H1 (cell line): ENCODE data around the gene CSDE1. TPM values are rescaled to one million over a fixed set of nuclear protein-coding genes. Genes with fewer than 3 reads are reported as not detected.

Experiments
- ATF2 ChIP-seq: IDR thresholded peaks from 2 replicates; pipeline ENCODE4 v1.6.1; 2012; ENCODE audit warnings: low read length, inconsistent platforms
- CHD2 ChIP-seq: IDR thresholded peaks from 2 replicates; pipeline ENCODE4 v1.6.1; 2012; ENCODE audit warnings: low read length, improper control_type of control experiment
- CHD7 ChIP-seq: fragments of 300-600 bp; sonication (generic); IDR thresholded peaks from 2 replicates; pipeline ENCODE4 v1.7.1; 2012; ENCODE audit warnings: low read length, moderate library complexity, mild to moderate bottlenecking, inconsistent platforms; ENCODE audit not compliant: insufficient replicate concordance
- CREB1 ChIP-seq: IDR thresholded peaks from 2 replicates; pipeline ENCODE4 v1.6.1; 2012; ENCODE audit warnings: inconsistent platforms
- CTBP2 ChIP-seq: IDR thresholded peaks from 2 replicates; pipeline ENCODE4 v1.7.0; 2011; ENCODE audit warnings: borderline replicate concordance, mild to moderate bottlenecking, moderate library complexity, mixed read lengths, low read length; ENCODE audit not compliant: insufficient read depth, insufficient read length
- KDM1A ChIP-seq: fragments of 200-600, 300-600 bp; sonication (generic); IDR thresholded peaks from 2 replicates; pipeline ENCODE4 v1.7.1; 2016; ENCODE audit warnings: mild to moderate bottlenecking, low read length, borderline replicate concordance
- NANOG ChIP-seq: IDR thresholded peaks from 2 replicates; pipeline ENCODE4 v1.6.1; 2011; ENCODE audit warnings: low read length, low read depth, mild to moderate bottlenecking, inconsistent platforms; ENCODE audit not compliant: insufficient read depth, poor library complexity, severe bottlenecking
- RAD21 ChIP-seq, 2 experiments: IDR thresholded peaks in 1 of 2; conservative IDR thresholded peaks in 1 of 2; 2 replicates each; pipeline ENCODE4 v1.6.1; 2011; ENCODE audit warnings: low read depth in 2 of 2, low read length in 2 of 2, improper control_type of control experiment in 1 of 2, inconsistent platforms in 1 of 2, mild to moderate bottlenecking in 1 of 2, moderate library complexity in 1 of 2
- SIRT6 ChIP-seq: IDR thresholded peaks from one replicate; pipeline ENCODE4 v1.7.1; 2012; ENCODE audit warnings: low read length, inconsistent platforms
- polyA plus RNA-seq, 7 experiments: library from polyadenylated mRNA; depleted of rRNA in 3 of 7; stranded (reverse) in 5 of 7; unstranded in 2 of 7; fragments of >200 nt in 5 of 7; fragments of 200-250 nt in 2 of 7; gene quantifications; 1 replicate in 5 of 7; 2 replicates in 1 of 7; 4 replicates in 1 of 7; pipeline versions ENCODE4 v1.2.1 to v1.2.3, GENCODE V29; 2011 to 2013; ENCODE audit warnings: missing spikeins in 2 of 7, mixed read lengths in 2 of 7
- total RNA-seq: library from RNA; stranded (reverse); fragmentation: NEBNext Ultra II Directional; extraction: Animal tissue kit (Norgen Biotek cat#: 25700); gene quantifications from 2 replicates; pipeline ENCODE4 v1.2.1, GENCODE V29; 2021

Gene CSDE1
- total and polyA plus RNA-seq, 2 of the 8 experiments (the other 6 are each of a cell fraction or from before 2014, with no cell fraction given) = 149 to 635 TPM

GRCh38 chr1:114728553-114728952 lies 29.2 kb downstream of the CSDE1 start (continued):
- TF ChIP-seq CHD7 (no peak), SIRT6 (no peak), NANOG (no peak), CHD2 (no peak), KDM1A (no peak), RAD21 (IDR thresholded peaks at IDR 0.05 in 1 of 2, conservative IDR thresholded peaks at IDR 0.05 in 1 of 2; ENCODE audit: low read depth in 2 of 2, low read length in 2 of 2) (no peak), CREB1 (no peak), CTBP2 (no peak), ATF2 (no peak)
